OCI-LY3 (cell line): Measurements from ENCODE around the gene SHROOM3.

Experiments used
- EZH2phosphoT487 ChIP-seq: fragments of 200-600 bp; shearing (Covaris generic); IDR thresholded peaks from 2 replicates; pipeline ENCODE4 v1.6.1; 2018; ENCODE audit warnings: antibody characterized with exemption, mixed run types, low read depth
- TF ChIP-seq, protein P1 (sequence below): fragments of 200-600, 300-600 bp; sonication (generic); IDR thresholded peaks from 2 replicates; pipeline ENCODE4 v1.5.1; 2014; ENCODE audit warnings: antibody characterized with exemption, low read length, low read depth

- TF ChIP-seq, protein P1, sequence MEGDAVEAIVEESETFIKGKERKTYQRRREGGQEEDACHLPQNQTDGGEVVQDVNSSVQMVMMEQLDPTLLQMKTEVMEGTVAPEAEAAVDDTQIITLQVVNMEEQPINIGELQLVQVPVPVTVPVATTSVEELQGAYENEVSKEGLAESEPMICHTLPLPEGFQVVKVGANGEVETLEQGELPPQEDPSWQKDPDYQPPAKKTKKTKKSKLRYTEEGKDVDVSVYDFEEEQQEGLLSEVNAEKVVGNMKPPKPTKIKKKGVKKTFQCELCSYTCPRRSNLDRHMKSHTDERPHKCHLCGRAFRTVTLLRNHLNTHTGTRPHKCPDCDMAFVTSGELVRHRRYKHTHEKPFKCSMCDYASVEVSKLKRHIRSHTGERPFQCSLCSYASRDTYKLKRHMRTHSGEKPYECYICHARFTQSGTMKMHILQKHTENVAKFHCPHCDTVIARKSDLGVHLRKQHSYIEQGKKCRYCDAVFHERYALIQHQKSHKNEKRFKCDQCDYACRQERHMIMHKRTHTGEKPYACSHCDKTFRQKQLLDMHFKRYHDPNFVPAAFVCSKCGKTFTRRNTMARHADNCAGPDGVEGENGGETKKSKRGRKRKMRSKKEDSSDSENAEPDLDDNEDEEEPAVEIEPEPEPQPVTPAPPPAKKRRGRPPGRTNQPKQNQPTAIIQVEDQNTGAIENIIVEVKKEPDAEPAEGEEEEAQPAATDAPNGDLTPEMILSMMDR: no peak
- no peak for TF ChIP-seq EZH2phosphoT487
Measured at GRCh38 chr4:76562161-76562560, 127.1 kb downstream of the SHROOM3 start.
